ENCODE results near the gene ABLIM3. TPM values are rescaled to one million over a fixed set of nuclear protein-coding genes. Genes with fewer than 3 reads are reported as not detected.

Gene ABLIM3
- total and polyA plus RNA-seq, 2 of the 13 experiments (the other 11 are each of a cell fraction or from before 2014, with no cell fraction given), result 0.53 to 6.3 TPM

DNA sequence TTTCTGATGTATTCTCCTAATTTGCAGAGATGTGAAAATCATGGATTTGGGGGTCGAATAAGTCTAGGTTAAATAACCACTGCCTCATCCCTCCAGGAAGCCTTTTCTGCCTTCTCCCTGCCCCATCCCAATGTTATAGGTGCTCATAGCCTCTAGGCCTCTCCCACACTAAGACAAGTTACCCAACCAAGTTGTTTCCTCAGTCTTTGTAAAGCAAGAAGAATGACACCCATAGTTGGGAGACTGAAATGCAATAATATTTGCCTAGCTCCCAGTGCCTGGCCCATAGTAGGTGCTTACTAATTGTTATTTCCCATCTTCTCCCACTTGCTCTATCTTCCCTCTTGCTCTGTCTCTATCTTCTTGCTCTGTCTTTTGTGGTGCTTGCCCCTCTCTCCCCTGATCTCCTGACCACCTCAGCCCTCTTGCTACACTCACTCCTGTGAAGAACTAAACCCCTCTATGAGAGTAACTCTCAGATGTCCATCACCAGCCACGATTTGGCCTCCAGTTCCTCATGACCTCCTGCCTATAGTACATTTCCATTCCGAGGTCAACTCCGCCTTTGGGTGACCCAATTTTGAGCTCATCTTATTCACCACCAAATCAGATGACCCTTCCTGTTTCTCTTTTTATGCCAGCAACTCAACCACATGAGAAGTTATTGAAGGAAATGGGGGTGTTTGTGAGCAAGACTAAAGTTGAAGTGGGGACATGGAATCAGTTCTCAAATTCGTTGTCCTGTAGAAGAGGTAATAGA lies 137.3 kb downstream of the ABLIM3 start:
- no peaks in the 10 kb centered on the region for H3K79me2 ChIP-seq (ENCODE audit: insufficient read depth, low read length)
- no peaks in the 10 kb centered on the region for H3K36me3 ChIP-seq (replicated peaks in 1 of 2; ENCODE audit: control insufficient read depth in 1 of 2, insufficient read depth in 2 of 2, low read length in 2 of 2)

DNA sequence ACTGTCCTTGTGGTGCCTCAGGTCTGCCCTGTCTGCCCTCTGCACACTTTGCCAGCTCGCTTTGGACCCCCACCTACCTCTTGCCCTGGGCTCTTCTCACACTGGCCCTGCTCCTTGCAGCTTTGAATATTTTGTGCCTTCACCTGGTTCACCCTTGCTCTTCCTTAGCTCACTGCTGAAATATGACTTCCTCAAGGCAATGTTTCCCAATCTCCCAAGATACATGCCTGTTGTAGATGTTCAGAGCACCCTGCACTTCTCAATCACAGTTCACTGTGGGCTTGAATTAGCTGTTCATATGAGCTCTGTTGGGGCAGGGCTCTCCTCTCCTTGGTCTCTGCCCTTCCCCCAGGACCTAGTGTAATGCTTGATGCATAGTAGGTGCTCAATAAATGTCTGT lies 138.4 kb downstream of the ABLIM3 start:
- ATAC-seq, result no peak
- H3K27ac ChIP-seq (ENCODE audit: extremely low read length, insufficient read depth, low read length), result no peak overlapping the region
- in situ Hi-C loops (cut with HindIII; ENCODE audit: extremely low pct_ligation_motif_present, low pct_unique_long_range_greater_than_20kb), result no loop called here
- intact Hi-C loops (cut with micrococcal nuclease; ENCODE audit: unreplicated experiment), result no loop called here
- no peak overlapping the region for H3K4me3 ChIP-seq (replicated peaks in 1 of 3; ENCODE audit: insufficient read depth in 1 of 3, low read depth in 2 of 3, low read length in 3 of 3)
- FAIRE-seq, result no peak
- BruUV-seq (replicated peaks), result no TSS peak
- no peak overlapping the region for H3K4me2 ChIP-seq (ENCODE audit: low read depth, low read length)
- ChIA-PET CTCF (ENCODE audit: low intra/inter-chr PET ratio, low total read pairs) (no interaction called here), POLR2A (no interaction called here)
- no peaks in the 10 kb centered on the region for H3K4me1 ChIP-seq (ENCODE audit: insufficient read depth, low read length)
- H3K9ac ChIP-seq (ENCODE audit: insufficient read depth, low read depth, low read length), result no peak overlapping the region
- no peak for DNase-seq (ENCODE audit: low spot score)
- no peaks in the 10 kb centered on the region for H4K20me1 ChIP-seq (ENCODE audit: insufficient read depth, low read length)
- 31% methylated on average over 1 of the region's 1 CpG for WGBS (ENCODE audit: low lambda C conversion rate)
- H3K9me3 ChIP-seq (ENCODE audit: low read length), result no peaks in the 10 kb centered on the region
- no peaks in the 10 kb centered on the region for H3K79me2 ChIP-seq (ENCODE audit: insufficient read depth, low read length)
- H3K27me3 ChIP-seq (ENCODE audit: control insufficient read depth in 1 of 2, insufficient read depth in 2 of 2, low read length in 2 of 2), result no peaks in the 10 kb centered on the region
- H3K36me3 ChIP-seq (replicated peaks in 1 of 2; ENCODE audit: control insufficient read depth in 1 of 2, insufficient read depth in 2 of 2, low read length in 2 of 2), result no peaks in the 10 kb centered on the region
- no peak overlapping the region for H2AFZ ChIP-seq (ENCODE audit: low read length)
- TF ChIP-seq TOE1 (CRISPR knock-in tag; IDR thresholded peaks at IDR 0.05) (no peak), TFE3 (CRISPR knock-in tag; IDR thresholded peaks at IDR 0.05) (no peak), ZNF484 (CRISPR knock-in tag; IDR thresholded peaks at IDR 0.05; ENCODE audit: borderline replicate concordance, low read depth) (no peak), ZNF674 (CRISPR knock-in tag; IDR thresholded peaks at IDR 0.05; ENCODE audit: low read depth) (no peak), SSRP1 (CRISPR knock-in tag; IDR thresholded peaks at IDR 0.05) (no peak), MAFF (IDR thresholded peaks at IDR 0.05; ENCODE audit: low read depth, low read length) (no peak), ZNF83 (CRISPR knock-in tag; IDR thresholded peaks at IDR 0.05; ENCODE audit: borderline replicate concordance) (no peak), MYNN (CRISPR knock-in tag; IDR thresholded peaks at IDR 0.05; ENCODE audit: low read depth) (no peak), ZNF790 (CRISPR knock-in tag; IDR thresholded peaks at IDR 0.05; ENCODE audit: borderline replicate concordance) (no peak), RARA (CRISPR knock-in tag; IDR thresholded peaks at IDR 0.05) (no peak), RAD51 (IDR thresholded peaks at IDR 0.05; ENCODE audit: borderline replicate concordance) (no peak), ZBTB38 (CRISPR knock-in tag; IDR thresholded peaks at IDR 0.05) (no peak)
- TF ChIP-seq, protein P1, sequence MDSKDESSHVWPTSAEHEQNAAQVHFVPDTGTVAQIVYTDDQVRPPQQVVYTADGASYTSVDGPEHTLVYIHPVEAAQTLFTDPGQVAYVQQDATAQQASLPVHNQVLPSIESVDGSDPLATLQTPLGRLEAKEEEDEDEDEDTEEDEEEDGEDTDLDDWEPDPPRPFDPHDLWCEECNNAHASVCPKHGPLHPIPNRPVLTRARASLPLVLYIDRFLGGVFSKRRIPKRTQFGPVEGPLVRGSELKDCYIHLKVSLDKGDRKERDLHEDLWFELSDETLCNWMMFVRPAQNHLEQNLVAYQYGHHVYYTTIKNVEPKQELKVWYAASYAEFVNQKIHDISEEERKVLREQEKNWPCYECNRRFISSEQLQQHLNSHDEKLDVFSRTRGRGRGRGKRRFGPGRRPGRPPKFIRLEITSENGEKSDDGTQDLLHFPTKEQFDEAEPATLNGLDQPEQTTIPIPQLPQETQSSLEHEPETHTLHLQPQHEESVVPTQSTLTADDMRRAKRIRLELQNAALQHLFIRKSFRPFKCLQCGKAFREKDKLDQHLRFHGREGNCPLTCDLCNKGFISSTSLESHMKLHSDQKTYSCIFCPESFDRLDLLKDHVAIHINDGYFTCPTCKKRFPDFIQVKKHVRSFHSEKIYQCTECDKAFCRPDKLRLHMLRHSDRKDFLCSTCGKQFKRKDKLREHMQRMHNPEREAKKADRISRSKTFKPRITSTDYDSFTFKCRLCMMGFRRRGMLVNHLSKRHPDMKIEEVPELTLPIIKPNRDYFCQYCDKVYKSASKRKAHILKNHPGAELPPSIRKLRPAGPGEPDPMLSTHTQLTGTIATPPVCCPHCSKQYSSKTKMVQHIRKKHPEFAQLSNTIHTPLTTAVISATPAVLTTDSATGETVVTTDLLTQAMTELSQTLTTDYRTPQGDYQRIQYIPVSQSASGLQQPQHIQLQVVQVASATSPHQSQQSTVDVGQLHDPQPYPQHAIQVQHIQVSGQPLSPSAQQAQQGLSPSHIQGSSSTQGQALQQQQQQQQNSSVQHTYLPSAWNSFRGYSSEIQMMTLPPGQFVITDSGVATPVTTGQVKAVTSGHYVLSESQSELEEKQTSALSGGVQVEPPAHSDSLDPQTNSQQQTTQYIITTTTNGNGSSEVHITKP (CRISPR knock-in tag; IDR thresholded peaks at IDR 0.05; ENCODE audit: low read depth), result no peak

More for the DNA sequence above, 137.3 kb downstream of the ABLIM3 start:
- no peaks in the 10 kb centered on the region for H3K9me3 ChIP-seq (ENCODE audit: low read length)
- intact Hi-C loops (cut with micrococcal nuclease; ENCODE audit: unreplicated experiment) (no loop called here), in situ Hi-C loops (cut with HindIII; ENCODE audit: extremely low pct_ligation_motif_present, low pct_unique_long_range_greater_than_20kb) (no loop called here)
- H4K20me1 ChIP-seq (ENCODE audit: insufficient read depth, low read length), result no peaks in the 10 kb centered on the region
- FAIRE-seq (no peak), ATAC-seq (no peak), DNase-seq (ENCODE audit: low spot score) (no peak)
- no peak overlapping the region for H3K4me3 ChIP-seq (replicated peaks in 1 of 3; ENCODE audit: insufficient read depth in 1 of 3, low read depth in 2 of 3, low read length in 3 of 3)
- BruUV-seq (replicated peaks), result no TSS peak
- no peak overlapping the region for H3K4me2 ChIP-seq (ENCODE audit: low read depth, low read length)
- H2AFZ ChIP-seq (ENCODE audit: low read length), result no peak overlapping the region
- 42% methylated on average over 5 of the region's 5 CpGs for WGBS (ENCODE audit: low lambda C conversion rate)
- TF ChIP-seq SIN3A (IDR thresholded peaks at IDR 0.05; ENCODE audit: borderline replicate concordance, low read depth, low read length) (no peak), ZNF839 (CRISPR knock-in tag; IDR thresholded peaks at IDR 0.05; ENCODE audit: borderline replicate concordance) (no peak)
- H3K9ac ChIP-seq (ENCODE audit: insufficient read depth, low read depth, low read length), result no peak overlapping the region
- peaks cover 0 to 9% of the 10 kb centered on the region in 2 experiments; a peak in 2 of 5 replicates for H3K27me3 ChIP-seq (ENCODE audit: control insufficient read depth in 1 of 2, insufficient read depth in 2 of 2, low read length in 2 of 2)
- H3K27ac ChIP-seq (ENCODE audit: extremely low read length, insufficient read depth, low read length), result no peak overlapping the region
- CTCF ChIA-PET (ENCODE audit: low intra/inter-chr PET ratio, low total read pairs), result no interaction called here
- POLR2A ChIA-PET, result no interaction called here
- peaks cover 10% of the 10 kb centered on the region for H3K4me1 ChIP-seq (ENCODE audit: insufficient read depth, low read length)
